BE2C (cell line): ENCODE results near the gene CUL4A. TPM values are rescaled to one million over a fixed set of nuclear protein-coding genes. Genes with fewer than 3 reads are reported as not detected.
A peak's percentile ranks its signal among the peaks of the same experiment; 100 is the strongest.
"Not testable (repeated sequence)": the region's sequence is repeated elsewhere in the genome, so short reads cannot be mapped to it uniquely, and the experiment has no call there.

Experiments
- DNase-seq: peaks from one replicate; pipeline ENCODE4 v3.0.0-alpha.2; 2020
- H3K27me3 ChIP-seq: fragments of 250-450 bp; sonication (Bioruptor Pico); 2 replicates; pipeline ENCODE4 v1.5.1; 2020; ENCODE audit warnings: mild to moderate bottlenecking
- H3K36me3 ChIP-seq: fragments of 250-450 bp; sonication (Bioruptor Pico); 2 replicates; pipeline ENCODE4 v1.5.1; 2020; ENCODE audit warnings: mild to moderate bottlenecking
- H3K4me1 ChIP-seq: fragments of 250-450 bp; sonication (Bioruptor Pico); 2 replicates; pipeline ENCODE4 v1.5.1; 2020
- H3K4me3 ChIP-seq: 2 replicates; pipeline ENCODE4 v1.5.1; 2011; ENCODE audit warnings: low read depth, low read length
- H3K9me3 ChIP-seq: fragments of 250-450 bp; sonication (Bioruptor Pico); 2 replicates; pipeline ENCODE4 v1.5.1; 2020
- polyA plus RNA-seq: library from polyadenylated mRNA; unstranded; fragments of >200 nt; gene quantifications from one replicate; pipeline ENCODE4 v1.2.1, GENCODE V29; 2012; ENCODE audit warnings: low read depth, missing spikeins; ENCODE audit not compliant: insufficient read length, insufficient read depth
- TF ChIP-seq, protein P1 (sequence below): IDR thresholded peaks from 2 replicates; pipeline ENCODE4 v1.5.1; 2012; ENCODE audit warnings: mild to moderate bottlenecking, low read depth, low read length

The CUL4A gene
- polyA plus RNA-seq: 82.5 TPM

DNA sequence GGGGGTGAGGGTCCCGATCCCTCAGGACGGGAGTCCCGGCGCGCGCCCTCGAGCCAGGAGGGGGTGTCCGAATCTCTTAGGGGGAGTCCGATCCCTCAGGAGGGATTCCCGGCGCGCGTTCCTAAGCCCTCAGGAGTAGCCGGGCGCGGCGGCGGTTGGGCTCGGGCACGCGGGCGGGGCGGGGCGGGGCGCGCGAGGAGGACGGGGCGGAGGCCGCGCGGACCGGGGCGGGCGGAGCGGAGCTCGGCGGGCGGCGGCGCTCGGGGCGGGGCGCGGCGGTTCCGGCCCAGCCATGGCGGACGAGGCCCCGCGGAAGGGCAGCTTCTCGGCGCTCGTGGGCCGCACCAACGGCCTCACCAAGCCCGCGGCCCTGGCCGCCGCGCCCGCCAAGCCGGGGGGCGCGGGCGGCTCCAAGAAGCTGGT, at the start of gene CUL4A:
TSS of gene CUL4A (plus strand) at position 278 of the 423 bp plus-strand sequence. CDS start at position 293, 15 bp downstream.
- H3K9me3 ChIP-seq: no peaks in the 10 kb centered on the region
- H3K4me1 ChIP-seq: peaks cover 6% of the 10 kb centered on the region
- TF ChIP-seq, protein P1, sequence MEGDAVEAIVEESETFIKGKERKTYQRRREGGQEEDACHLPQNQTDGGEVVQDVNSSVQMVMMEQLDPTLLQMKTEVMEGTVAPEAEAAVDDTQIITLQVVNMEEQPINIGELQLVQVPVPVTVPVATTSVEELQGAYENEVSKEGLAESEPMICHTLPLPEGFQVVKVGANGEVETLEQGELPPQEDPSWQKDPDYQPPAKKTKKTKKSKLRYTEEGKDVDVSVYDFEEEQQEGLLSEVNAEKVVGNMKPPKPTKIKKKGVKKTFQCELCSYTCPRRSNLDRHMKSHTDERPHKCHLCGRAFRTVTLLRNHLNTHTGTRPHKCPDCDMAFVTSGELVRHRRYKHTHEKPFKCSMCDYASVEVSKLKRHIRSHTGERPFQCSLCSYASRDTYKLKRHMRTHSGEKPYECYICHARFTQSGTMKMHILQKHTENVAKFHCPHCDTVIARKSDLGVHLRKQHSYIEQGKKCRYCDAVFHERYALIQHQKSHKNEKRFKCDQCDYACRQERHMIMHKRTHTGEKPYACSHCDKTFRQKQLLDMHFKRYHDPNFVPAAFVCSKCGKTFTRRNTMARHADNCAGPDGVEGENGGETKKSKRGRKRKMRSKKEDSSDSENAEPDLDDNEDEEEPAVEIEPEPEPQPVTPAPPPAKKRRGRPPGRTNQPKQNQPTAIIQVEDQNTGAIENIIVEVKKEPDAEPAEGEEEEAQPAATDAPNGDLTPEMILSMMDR: no peak
- H3K4me3 ChIP-seq: peak within 1 kb of the TSS; percentile 84
- H3K27me3 ChIP-seq: no peaks in the 10 kb centered on the region
- peaks cover 57% of the 10 kb centered on the region for H3K36me3 ChIP-seq
- peak; percentile 85 for DNase-seq

DNA sequence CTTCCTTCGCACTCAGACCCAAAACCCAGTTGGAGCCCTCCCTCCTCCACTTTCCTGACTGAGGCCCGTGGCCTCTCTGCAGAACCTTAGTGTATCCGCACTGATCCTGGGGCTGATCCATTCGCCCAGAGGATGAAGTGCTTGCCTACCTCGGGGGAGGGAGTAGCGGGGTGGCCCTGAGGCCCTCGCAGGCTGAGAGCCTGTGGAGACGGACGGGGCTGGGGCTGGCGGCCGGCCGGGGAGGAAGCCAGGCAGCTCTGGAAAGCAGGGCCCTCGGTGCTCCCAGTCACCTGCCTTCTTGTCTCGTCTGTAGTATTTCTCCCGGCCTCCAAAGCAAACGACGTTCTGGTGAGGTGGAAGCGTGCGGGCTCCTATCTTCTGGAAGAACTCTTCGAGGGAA, 49.7 kb upstream of the CUL4A start:
- Histone ChIP-seq H3K4me1 (peaks cover 18% of the 10 kb centered on the region), H3K4me3 (no peak overlapping the region), H3K36me3 (no peaks in the 10 kb centered on the region), H3K27me3 (no peaks in the 10 kb centered on the region), H3K9me3 (no peaks in the 10 kb centered on the region; the same call in 1 of the 2 replicates)
- DNase-seq: no peak
- TF ChIP-seq, protein P1: no peak

DNA sequence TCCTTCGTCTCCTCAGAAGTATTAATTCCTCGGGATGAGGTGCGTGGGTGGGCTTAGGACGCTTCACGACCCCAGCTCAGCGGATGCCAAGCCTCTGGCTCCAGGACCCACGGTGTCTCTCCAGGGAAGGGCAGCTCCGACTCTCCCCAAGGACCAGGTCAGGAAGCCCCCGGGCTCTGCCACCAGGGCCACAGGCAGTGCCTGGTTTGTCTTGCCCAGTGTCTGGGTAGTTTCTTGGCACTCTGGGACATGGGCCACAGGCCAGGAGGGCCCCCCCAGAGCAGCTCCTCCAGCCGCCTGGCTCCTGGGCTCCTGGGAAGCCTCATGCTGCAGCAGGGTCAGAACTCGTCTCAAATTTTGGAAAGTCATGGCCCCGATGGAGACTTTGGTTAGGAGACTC, 48.4 kb upstream of the CUL4A start:
- TF ChIP-seq, protein P1: no peak
- no peak overlapping the region for H3K4me3 ChIP-seq

DNA sequence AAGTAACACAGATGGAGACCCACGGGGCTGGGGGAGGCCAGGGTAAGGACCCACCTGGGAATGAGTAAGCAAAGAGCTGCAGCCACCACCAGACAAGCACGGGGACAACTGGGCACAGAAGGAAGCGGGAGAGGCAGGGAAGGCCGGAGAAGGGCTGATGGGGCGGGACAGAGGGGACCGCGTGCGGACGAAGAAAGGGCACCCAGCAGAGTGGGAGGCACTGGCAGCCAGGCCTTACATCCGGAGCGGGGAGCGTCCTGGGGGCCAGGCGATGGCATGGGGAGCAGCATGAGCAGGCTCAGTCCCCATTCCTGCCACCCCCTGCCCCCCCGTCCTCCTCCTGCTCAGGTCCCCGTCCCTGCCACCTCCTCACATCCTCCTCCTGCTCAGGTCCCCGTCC, 48.0 kb upstream of the CUL4A start:
- DNase-seq: no peak
- no peak overlapping the region for H3K4me3 ChIP-seq
- H3K4me1 ChIP-seq: peaks cover 16% of the 10 kb centered on the region
- H3K9me3 ChIP-seq: no peaks in the 10 kb centered on the region; the same call in 1 of the 2 replicates
- TF ChIP-seq, protein P1: no peak
- no peaks in the 10 kb centered on the region for H3K27me3 ChIP-seq
- H3K36me3 ChIP-seq: no peaks in the 10 kb centered on the region

More for the DNA sequence above, 48.4 kb upstream of the CUL4A start:
- no peaks in the 10 kb centered on the region; the same call in 1 of the 2 replicates for H3K9me3 ChIP-seq
- no peak for DNase-seq
- peaks cover 16% of the 10 kb centered on the region for H3K4me1 ChIP-seq
- H3K27me3 ChIP-seq: no peaks in the 10 kb centered on the region
- H3K36me3 ChIP-seq: no peaks in the 10 kb centered on the region

DNA sequence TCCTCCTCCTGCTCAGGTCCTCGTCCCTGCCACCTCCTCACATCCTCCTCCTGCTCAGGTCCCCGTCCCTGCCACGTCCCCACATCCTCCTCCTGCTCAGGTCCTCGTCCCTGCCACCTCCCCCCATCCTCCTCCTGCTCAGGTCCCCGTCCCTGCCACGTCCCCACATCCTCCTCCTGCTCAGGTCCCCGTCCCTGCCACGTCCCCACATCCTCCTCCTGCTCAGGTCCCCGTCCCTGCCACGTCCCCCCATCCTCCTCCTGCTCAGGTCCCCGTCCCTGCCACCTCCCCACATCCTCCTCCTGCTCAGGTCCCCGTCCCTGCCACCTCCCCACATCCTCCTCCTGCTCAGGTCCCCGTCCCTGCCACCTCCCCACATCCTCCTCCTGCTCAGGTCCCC, 47.4 kb upstream of the CUL4A start:
- not testable (repeated sequence) for H3K4me3 ChIP-seq, DNase-seq, H3K27me3 ChIP-seq, H3K9me3 ChIP-seq, H3K36me3 ChIP-seq
- peaks cover 16% of the 10 kb centered on the region for H3K4me1 ChIP-seq

DNA sequence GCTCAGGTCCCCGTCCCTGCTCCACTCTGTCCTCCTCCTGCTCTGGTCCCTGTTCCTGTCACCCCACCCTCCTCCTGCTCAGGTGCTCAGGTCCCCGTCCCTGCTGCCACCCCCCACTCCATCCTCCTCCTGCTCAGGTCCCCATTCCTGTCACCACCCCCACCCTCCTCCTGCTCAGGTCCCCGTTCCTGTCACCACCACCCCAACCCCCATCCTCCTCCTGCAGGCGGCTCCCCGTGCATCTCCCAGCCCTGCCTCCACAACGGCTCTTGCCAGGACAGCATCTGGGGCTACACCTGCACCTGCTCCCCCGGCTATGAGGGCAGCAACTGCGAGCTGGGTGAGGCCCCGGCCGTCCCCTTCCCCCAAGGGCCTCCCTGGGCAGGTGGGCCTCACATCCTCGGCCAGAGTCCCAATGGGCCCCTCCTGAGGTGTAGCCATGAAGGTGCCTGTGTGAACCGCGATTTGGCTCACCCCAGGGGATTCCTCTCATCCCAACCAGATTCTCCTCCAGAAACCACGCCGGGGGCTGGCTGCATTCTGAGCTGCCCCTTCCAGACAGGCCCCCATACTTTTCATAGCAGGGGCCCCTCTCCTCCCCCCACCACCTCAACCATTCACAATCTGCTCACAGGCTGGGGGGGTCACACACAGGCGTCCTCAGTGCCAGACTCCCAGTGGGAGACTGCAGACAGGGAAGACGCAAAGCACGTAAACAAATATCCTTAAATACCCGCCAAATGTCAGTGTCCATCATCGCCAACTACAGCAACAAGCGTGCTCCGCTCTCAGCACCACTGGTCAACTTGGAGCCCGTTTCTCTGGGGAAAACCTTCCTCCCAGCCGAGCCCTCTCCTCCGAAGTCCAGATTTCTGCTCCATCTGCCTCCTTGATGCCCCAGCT, 46.4 kb upstream of the CUL4A start:
- H3K4me1 ChIP-seq: peaks cover 7% of the 10 kb centered on the region
- DNase-seq: peak; percentile 22
- TF ChIP-seq, protein P1: no peak
- H3K4me3 ChIP-seq: no peak overlapping the region
- no peaks in the 10 kb centered on the region for H3K27me3 ChIP-seq
- H3K9me3 ChIP-seq: no peaks in the 10 kb centered on the region; the same call in 1 of the 2 replicates
- peaks cover 6% of the 10 kb centered on the region; the same call in 1 of the 2 replicates for H3K36me3 ChIP-seq
